Astrocyte (in vitro differentiated cells and primary cell): ENCODE measurements around the gene TOR1AIP2. TPM values are rescaled to one million over a fixed set of nuclear protein-coding genes. Genes with fewer than 3 reads are reported as not detected.

Source experiments
- DNase-seq: peaks from one replicate; pipeline ENCODE4 v3.0.0-alpha.2; 2010; ENCODE audit warnings: low read depth
- FAIRE-seq: peaks from 2 replicates; lab custom pipeline; 2011; peaks lifted over from hg19 to GRCh38; lab: Jason Lieb, UNC
- H2AFZ ChIP-seq: 2 replicates; pipeline ENCODE4 v1.6.0; 2012; ENCODE audit warnings: low read depth, low read length, inconsistent platforms
- H3K27ac ChIP-seq: 2 replicates; pipeline ENCODE4 v1.5.1; 2011; ENCODE audit warnings: low read depth, low read length, inconsistent platforms
- H3K27me3 ChIP-seq: 2 replicates; pipeline ENCODE4 v1.6.0; 2011; ENCODE audit warnings: low read length, inconsistent platforms; ENCODE audit not compliant: insufficient read depth
- H3K36me3 ChIP-seq: 2 replicates; pipeline ENCODE4 v1.5.1; 2011; ENCODE audit warnings: low read length, inconsistent platforms; ENCODE audit not compliant: insufficient read depth
- H3K4me1 ChIP-seq: 2 replicates; pipeline ENCODE4 v1.5.1; 2011; ENCODE audit warnings: low read length, inconsistent platforms; ENCODE audit not compliant: insufficient read depth
- H3K4me2 ChIP-seq: 2 replicates; pipeline ENCODE4 v1.6.0; 2012; ENCODE audit warnings: low read length, inconsistent platforms
- H3K4me3 ChIP-seq: 2 replicates; pipeline ENCODE4 v1.5.1; 2011; ENCODE audit warnings: low read depth, mild to moderate bottlenecking, low read length, inconsistent platforms; ENCODE audit not compliant: insufficient read depth
- H3K79me2 ChIP-seq: 2 replicates; pipeline ENCODE4 v1.6.0; 2012; ENCODE audit warnings: mild to moderate bottlenecking, low read length, inconsistent platforms; ENCODE audit not compliant: insufficient read depth
- H3K9ac ChIP-seq: 2 replicates; pipeline ENCODE4 v1.6.0; 2012; ENCODE audit warnings: mild to moderate bottlenecking, low read length, inconsistent platforms
- H3K9me3 ChIP-seq: 2 replicates; pipeline ENCODE4 v1.5.1; 2012; ENCODE audit warnings: low read depth, mild to moderate bottlenecking, low read length, inconsistent platforms; ENCODE audit not compliant: insufficient read depth
- H4K20me1 ChIP-seq: 2 replicates; pipeline ENCODE4 v1.6.0; 2012; ENCODE audit warnings: low read length, inconsistent platforms; ENCODE audit not compliant: insufficient read depth
- H3K27ac Mint-ChIP-seq: one replicate; pipeline ENCODE4 v1.8.0; 2021; ENCODE audit warnings: mild to moderate bottlenecking, mixed read lengths; ENCODE audit not compliant: unreplicated experiment
- H3K27me3 Mint-ChIP-seq: one replicate; pipeline ENCODE4 v1.8.0; 2021; ENCODE audit warnings: low read depth, mixed read lengths; ENCODE audit not compliant: unreplicated experiment
- H3K36me3 Mint-ChIP-seq: one replicate; pipeline ENCODE4 v1.8.0; 2021; ENCODE audit warnings: low read depth, mixed read lengths; ENCODE audit not compliant: unreplicated experiment
- H3K4me1 Mint-ChIP-seq: one replicate; pipeline ENCODE4 v1.8.0; 2021; ENCODE audit warnings: low read depth, mixed read lengths; ENCODE audit not compliant: unreplicated experiment
- H3K4me3 Mint-ChIP-seq: one replicate; pipeline ENCODE4 v1.8.0; 2021; ENCODE audit warnings: mild to moderate bottlenecking, moderate library complexity, mixed read lengths; ENCODE audit not compliant: unreplicated experiment
- H3K9me3 Mint-ChIP-seq: one replicate; pipeline ENCODE4 v1.8.0; 2021; ENCODE audit warnings: mild to moderate bottlenecking, mixed read lengths; ENCODE audit not compliant: unreplicated experiment
- EZH2 ChIP-seq: IDR thresholded peaks from 2 replicates; pipeline ENCODE4 v1.6.1; 2012; ENCODE audit warnings: mild to moderate bottlenecking, low read length, inconsistent platforms; ENCODE audit not compliant: insufficient read depth
- total RNA-seq: library from RNA; stranded (reverse); gene quantifications from 2 replicates; pipeline ENCODE4 v1.2.1, GENCODE V29; 2021
- TF ChIP-seq, protein P1 (sequence below): IDR thresholded peaks from 2 replicates; pipeline ENCODE4 v1.5.1; 2011; ENCODE audit warnings: low read depth, mild to moderate bottlenecking, inconsistent platforms, low read length, moderate library complexity; ENCODE audit not compliant: insufficient read depth

Gene TOR1AIP2
- total RNA-seq, 1 donor from 2014 or later, result 141 TPM

DNA sequence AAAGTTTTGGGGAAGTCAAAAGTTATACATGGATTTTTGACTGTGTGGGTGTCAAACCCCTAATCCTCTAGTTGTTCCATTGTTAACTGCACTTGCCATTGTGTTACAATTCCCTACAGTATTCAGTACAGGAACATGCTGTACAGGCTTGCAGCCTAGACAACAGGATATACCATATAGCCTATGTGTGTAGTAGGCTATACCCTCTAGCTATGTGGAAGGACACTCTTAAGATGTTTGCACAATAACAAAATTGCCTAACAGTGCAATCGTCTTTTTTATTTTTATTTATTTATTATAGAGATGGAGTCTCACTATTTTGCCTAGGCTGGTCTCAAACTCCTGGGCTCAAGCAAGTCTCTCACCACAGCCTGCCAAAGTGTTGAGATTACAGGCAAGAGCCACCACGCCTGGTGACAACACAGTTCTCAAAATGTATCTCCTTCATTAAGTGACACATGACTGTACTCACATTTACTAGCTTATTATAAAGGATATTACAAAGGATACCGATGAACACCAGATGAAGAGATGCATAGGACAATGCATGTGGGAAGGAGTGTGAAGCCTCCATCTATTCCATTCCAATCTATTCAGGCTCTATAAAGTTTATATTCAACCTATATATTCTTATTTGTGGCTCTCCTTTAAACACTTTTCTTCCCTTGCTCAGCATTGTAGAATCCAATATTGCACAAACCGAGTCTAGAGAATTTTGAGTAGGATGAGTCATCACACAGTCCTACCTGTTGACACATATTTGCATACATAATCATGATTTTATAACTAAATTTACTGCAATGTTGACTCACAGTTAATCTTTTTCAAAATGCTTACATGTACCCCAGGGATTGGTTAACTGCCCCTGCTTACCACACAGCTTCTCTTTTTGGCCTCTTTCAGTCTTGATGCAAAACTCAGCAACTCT, 48.6 kb upstream of the TOR1AIP2 start:
- FAIRE-seq (no peak), DNase-seq (peak; percentile 59)
- Histone ChIP-seq H3K79me2 (no peaks in the 10 kb centered on the region), H3K27ac (no peak overlapping the region), H3K9ac (no peak overlapping the region), H3K4me1 (peaks cover 6% of the 10 kb centered on the region), H3K9me3 (no peaks in the 10 kb centered on the region), H3K4me2 (no peak overlapping the region), H3K27me3 (no peaks in the 10 kb centered on the region), H4K20me1 (no peaks in the 10 kb centered on the region), H3K4me3 (no peak overlapping the region), H3K36me3 (no peaks in the 10 kb centered on the region), H2AFZ (no peak overlapping the region)
- no peak overlapping the region for H3K4me3 Mint-ChIP-seq
- H3K9me3 Mint-ChIP-seq, result no peaks in the 10 kb centered on the region
- H3K36me3 Mint-ChIP-seq, result no peaks in the 10 kb centered on the region
- TF ChIP-seq, protein P1, sequence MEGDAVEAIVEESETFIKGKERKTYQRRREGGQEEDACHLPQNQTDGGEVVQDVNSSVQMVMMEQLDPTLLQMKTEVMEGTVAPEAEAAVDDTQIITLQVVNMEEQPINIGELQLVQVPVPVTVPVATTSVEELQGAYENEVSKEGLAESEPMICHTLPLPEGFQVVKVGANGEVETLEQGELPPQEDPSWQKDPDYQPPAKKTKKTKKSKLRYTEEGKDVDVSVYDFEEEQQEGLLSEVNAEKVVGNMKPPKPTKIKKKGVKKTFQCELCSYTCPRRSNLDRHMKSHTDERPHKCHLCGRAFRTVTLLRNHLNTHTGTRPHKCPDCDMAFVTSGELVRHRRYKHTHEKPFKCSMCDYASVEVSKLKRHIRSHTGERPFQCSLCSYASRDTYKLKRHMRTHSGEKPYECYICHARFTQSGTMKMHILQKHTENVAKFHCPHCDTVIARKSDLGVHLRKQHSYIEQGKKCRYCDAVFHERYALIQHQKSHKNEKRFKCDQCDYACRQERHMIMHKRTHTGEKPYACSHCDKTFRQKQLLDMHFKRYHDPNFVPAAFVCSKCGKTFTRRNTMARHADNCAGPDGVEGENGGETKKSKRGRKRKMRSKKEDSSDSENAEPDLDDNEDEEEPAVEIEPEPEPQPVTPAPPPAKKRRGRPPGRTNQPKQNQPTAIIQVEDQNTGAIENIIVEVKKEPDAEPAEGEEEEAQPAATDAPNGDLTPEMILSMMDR, result no peak
- no peak for TF ChIP-seq EZH2
- no peaks in the 10 kb centered on the region for H3K27me3 Mint-ChIP-seq
- no peak overlapping the region for H3K27ac Mint-ChIP-seq
- peaks cover 23% of the 10 kb centered on the region for H3K4me1 Mint-ChIP-seq

DNA sequence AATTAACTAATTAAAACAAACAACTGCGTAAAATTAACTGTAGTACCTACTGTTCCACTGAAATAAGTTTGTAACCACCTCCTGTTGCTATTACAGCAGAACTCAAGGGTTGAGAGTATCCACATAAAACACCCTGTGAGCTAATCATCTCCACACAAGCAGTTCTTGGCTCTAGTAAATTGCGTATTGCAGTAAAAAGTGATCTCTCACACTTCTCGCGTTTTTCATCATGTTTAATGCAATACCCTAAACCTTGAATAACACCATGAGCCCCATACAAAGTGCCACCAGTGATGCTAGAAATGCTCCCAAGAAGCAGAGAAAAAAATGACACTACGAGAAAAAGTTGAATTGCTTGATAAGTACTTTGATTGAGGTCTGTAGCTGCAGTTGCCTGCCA, 47.7 kb upstream of the TOR1AIP2 start:
- FAIRE-seq (no peak), DNase-seq (no peak)
- Histone ChIP-seq H3K4me3 (no peak overlapping the region), H2AFZ (no peak overlapping the region), H3K4me2 (no peak overlapping the region), H3K79me2 (no peaks in the 10 kb centered on the region), H3K36me3 (no peaks in the 10 kb centered on the region), H4K20me1 (no peaks in the 10 kb centered on the region), H3K27me3 (no peaks in the 10 kb centered on the region), H3K4me1 (peaks cover 3% of the 10 kb centered on the region), H3K9me3 (no peaks in the 10 kb centered on the region), H3K9ac (no peak overlapping the region), H3K27ac (no peak overlapping the region)
- Mint-ChIP-seq H3K36me3 (no peaks in the 10 kb centered on the region), H3K4me1 (peaks cover 21% of the 10 kb centered on the region), H3K27ac (no peak overlapping the region), H3K9me3 (no peaks in the 10 kb centered on the region), H3K27me3 (no peaks in the 10 kb centered on the region), H3K4me3 (no peak overlapping the region)
- no peak for TF ChIP-seq EZH2
- TF ChIP-seq, protein P1, result no peak

DNA sequence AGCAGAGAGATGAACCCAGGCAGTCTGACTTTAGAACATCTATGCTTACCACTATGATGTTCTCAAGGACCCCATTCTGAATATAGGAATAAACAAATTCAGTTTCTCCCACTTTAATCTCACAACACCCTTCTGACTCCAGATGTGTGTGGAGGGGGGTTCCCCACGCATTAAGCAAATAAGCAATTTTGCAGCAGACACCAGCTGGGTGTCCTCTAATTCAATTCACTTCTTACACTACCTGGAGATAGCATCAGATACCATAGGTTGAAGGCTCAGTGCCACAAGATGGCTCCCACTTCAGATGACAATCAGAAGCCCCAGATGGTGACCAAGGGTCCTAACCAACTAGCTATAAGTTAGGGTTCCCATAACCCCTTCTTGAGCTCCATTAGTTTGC, 46.7 kb upstream of the TOR1AIP2 start:
- Histone ChIP-seq H3K4me1 (peaks cover 3% of the 10 kb centered on the region), H3K4me3 (no peak overlapping the region), H3K27ac (no peak overlapping the region), H3K9me3 (no peaks in the 10 kb centered on the region), H3K27me3 (no peaks in the 10 kb centered on the region), H3K36me3 (no peaks in the 10 kb centered on the region), H3K4me2 (no peak overlapping the region), H3K79me2 (no peaks in the 10 kb centered on the region), H4K20me1 (no peaks in the 10 kb centered on the region), H2AFZ (no peak overlapping the region), H3K9ac (no peak overlapping the region)
- FAIRE-seq (no peak), DNase-seq (no peak)
- H3K27ac Mint-ChIP-seq, result no peak overlapping the region
- H3K9me3 Mint-ChIP-seq, result no peaks in the 10 kb centered on the region
- TF ChIP-seq, protein P1, result no peak
- H3K4me1 Mint-ChIP-seq, result peaks cover 18% of the 10 kb centered on the region
- H3K36me3 Mint-ChIP-seq, result peaks cover 4% of the 10 kb centered on the region
- H3K4me3 Mint-ChIP-seq, result no peak overlapping the region
- H3K27me3 Mint-ChIP-seq, result no peaks in the 10 kb centered on the region
